Kasumi-1 (cell line): Measurements from ENCODE around the gene ANKRD55.
"Not testable (repeated sequence)": the region's sequence is repeated elsewhere in the genome, so short reads cannot be mapped to it uniquely, and the experiment has no call there.

Experiments used
- DNase-seq, 2 experiments: peaks; one replicate each; lab custom pipeline; 2025; lab: John Stamatoyannopoulos, UW

ANKRD55 gene

GRCh38 chr5:56102207-56102606 is 130.9 kb downstream of the ANKRD55 start:
- DNase-seq: not testable (repeated sequence)

- no peak for DNase-seq
Measured at GRCh38 chr5:56101180-56101579, 131.9 kb downstream of the ANKRD55 start.

GRCh38 chr5:56100439-56101176 is 132.5 kb downstream of the ANKRD55 start:
- DNase-seq: no peak

GRCh38 chr5:56099346-56099745 is 133.8 kb downstream of the ANKRD55 start:
- no peak for DNase-seq

GRCh38 chr5:56097055-56097454 is 136.1 kb downstream of the ANKRD55 start:
- DNase-seq: no peak

GRCh38 chr5:56095579-56096102 is 137.5 kb downstream of the ANKRD55 start:
- no peak for DNase-seq

GRCh38 chr5:56094579-56095361 is 138.4 kb downstream of the ANKRD55 start:
- no peak for DNase-seq

GRCh38 chr5:56093970-56094369 is 139.2 kb downstream of the ANKRD55 start:
- DNase-seq: no peak

GRCh38 chr5:56092115-56092514 is 141.0 kb downstream of the ANKRD55 start:
- no peak for DNase-seq

GRCh38 chr5:56091664-56092063 is 141.5 kb downstream of the ANKRD55 start:
- no peak for DNase-seq

GRCh38 chr5:56090793-56091460 is 142.2 kb downstream of the ANKRD55 start:
- DNase-seq: no peak

- no peak for DNase-seq
Measured at GRCh38 chr5:56088967-56089829, 143.9 kb downstream of the ANKRD55 start.

- DNase-seq: no peak
Measured at GRCh38 chr5:56088431-56088949, 144.6 kb downstream of the ANKRD55 start.

- DNase-seq: no peak
Measured at GRCh38 chr5:56085193-56085592, 147.9 kb downstream of the ANKRD55 start.

- no peak for DNase-seq
Measured at GRCh38 chr5:56083286-56083854, 149.8 kb downstream of the ANKRD55 start.

GRCh38 chr5:56081053-56081642 is 152.0 kb downstream of the ANKRD55 start:
- not testable (repeated sequence) for DNase-seq

GRCh38 chr5:56080375-56081052 is 152.6 kb downstream of the ANKRD55 start:
- no peak for DNase-seq

GRCh38 chr5:56079157-56079500 is 154.0 kb downstream of the ANKRD55 start:
- not testable (repeated sequence) for DNase-seq

- DNase-seq: no peak
Measured at GRCh38 chr5:56078278-56079156, 154.6 kb downstream of the ANKRD55 start.
